B cell (primary cell): ENCODE measurements around the gene NRBP1. TPM values are rescaled to one million over a fixed set of nuclear protein-coding genes. Genes with fewer than 3 reads are reported as not detected.

Source experiments
- ATAC-seq: fragments of 200-7000 bp; cut with Tn5 transposase; one replicate; pipeline ENCODE4 v1.10.0; 2021; ENCODE audit warnings: low read depth, mild to moderate bottlenecking, moderate number of reproducible peaks, moderate library complexity
- CTCF ChIA-PET: fragments of 350-600 bp; sonication (Branson Sonifier 250); formaldehyde crosslinking; loops from one replicate; lab custom pipeline; 2021; ENCODE audit warnings: antibody characterized with exemption, inconsistent platforms; lab: Charles Lee
- POLR2A ChIA-PET: fragments of 350-600 bp; sonication (Branson Sonifier 250); formaldehyde crosslinking; loops from one replicate; lab custom pipeline; 2021; ENCODE audit warnings: antibody characterized with exemption; lab: Charles Lee
- DNase-seq: peaks from one replicate; pipeline ENCODE4 v3.0.0; 2013
- H2AFZ ChIP-seq: 2 replicates; pipeline ENCODE4 v1.6.1; 2012; ENCODE audit warnings: mild to moderate bottlenecking, low read depth, low read length; ENCODE audit not compliant: insufficient read depth, poor library complexity, severe bottlenecking
- H3K27ac ChIP-seq, 2 donors: 1 replicate in 1 of 2; 2 replicates in 1 of 2; pipeline ENCODE4 v1.5.1; 2012 to 2013; ENCODE audit warnings: low read length in 2 of 2, mild to moderate bottlenecking in 2 of 2, moderate library complexity in 1 of 2
- H3K27me3 ChIP-seq, 4 experiments: fragments of 200-600 bp in 1 of 4; sonication (generic) in 1 of 4; replicated peaks in 1 of 4; 1 replicate in 2 of 4; 2 replicates in 2 of 4; pipeline versions ENCODE4 v1.6.1 to v1.7.0; 2013 to 2016; ENCODE audit warnings: low read length in 3 of 4, mild to moderate bottlenecking in 2 of 4, mixed read lengths in 1 of 4, moderate library complexity in 1 of 4; ENCODE audit not compliant: insufficient read depth in 4 of 4, control insufficient read depth in 3 of 4; ENCODE audit errors: control extremely low read depth in 1 of 4
- H3K36me3 ChIP-seq, 2 experiments: replicated peaks in 1 of 2; 1 replicate in 1 of 2; 2 replicates in 1 of 2; pipeline versions ENCODE4 v1.6.1 to v1.7.1; 2013; ENCODE audit warnings: low read length in 1 of 2; ENCODE audit not compliant: insufficient read depth in 2 of 2, control insufficient read depth in 1 of 2; ENCODE audit errors: control extremely low read depth in 1 of 2, extremely low read depth in 1 of 2
- H3K4me1 ChIP-seq, 2 donors: fragments of 200-600 bp in 1 of 2; sonication (generic) in 1 of 2; 1 replicate in 1 of 2; 2 replicates in 1 of 2; pipeline versions ENCODE4 v1.5.1 to v1.6.1; 2013 to 2017; ENCODE audit warnings: low read length in 2 of 2; ENCODE audit not compliant: control insufficient read depth in 2 of 2, insufficient read depth in 2 of 2
- H3K4me2 ChIP-seq: replicated peaks from 2 replicates; pipeline ENCODE3; 2012; ENCODE audit warnings: mild to moderate bottlenecking, low read depth, low read length; ENCODE audit not compliant: poor library complexity, severe bottlenecking
- H3K4me3 ChIP-seq, 5 experiments: fragments of 200-600 bp in 1 of 5; sonication (generic) in 1 of 5; 1 replicate in 3 of 5; 2 replicates in 2 of 5; pipeline versions ENCODE4 v1.5.1 to v1.7.0; 2011 to 2016; ENCODE audit warnings: low read length in 4 of 5, mild to moderate bottlenecking in 4 of 5, low read depth in 2 of 5, control low read depth in 1 of 5, moderate library complexity in 1 of 5; ENCODE audit not compliant: insufficient read depth in 1 of 5; ENCODE audit errors: control extremely low read depth in 1 of 5, extremely low read depth in 1 of 5
- H3K79me2 ChIP-seq: fragments of 200-600 bp; sonication (generic); one replicate; pipeline ENCODE4 v1.6.0; 2016; ENCODE audit warnings: low read length; ENCODE audit not compliant: control insufficient read depth, insufficient read depth
- H3K9ac ChIP-seq: fragments of 200-600 bp; sonication (generic); 2 replicates; pipeline ENCODE4 v1.6.1; 2017; ENCODE audit warnings: mild to moderate bottlenecking, low read length, moderate library complexity
- H3K9me3 ChIP-seq, 3 donors: one replicate each; pipeline versions ENCODE4 v1.6.1 to v1.7.1; 2013; ENCODE audit warnings: low read length in 2 of 3; ENCODE audit not compliant: control insufficient read depth in 2 of 3, insufficient read depth in 1 of 3; ENCODE audit errors: control extremely low read depth in 1 of 3
- H4K20me1 ChIP-seq: 2 replicates; pipeline ENCODE4 v1.6.0; 2012; ENCODE audit warnings: mild to moderate bottlenecking, low read length; ENCODE audit not compliant: insufficient read depth, control insufficient read depth, poor library complexity, severe bottlenecking
- H3K27ac Mint-ChIP-seq: one replicate; pipeline ENCODE4 v1.8.0; 2021; ENCODE audit warnings: mixed read lengths
- H3K27me3 Mint-ChIP-seq: one replicate; pipeline ENCODE4 v1.8.0; 2021; ENCODE audit warnings: mixed read lengths
- H3K4me1 Mint-ChIP-seq: one replicate; pipeline ENCODE4 v1.8.0; 2021; ENCODE audit warnings: mixed read lengths
- H3K4me3 Mint-ChIP-seq: one replicate; pipeline ENCODE4 v1.8.0; 2021; ENCODE audit warnings: mixed read lengths
- H3K9me3 Mint-ChIP-seq: one replicate; pipeline ENCODE4 v1.8.0; 2022; ENCODE audit warnings: mixed read lengths; ENCODE audit not compliant: insufficient read depth
- CTCF ChIP-seq: fragments of 200-600 bp; IDR thresholded peaks from one replicate; pipeline ENCODE4 v1.8.0; 2022; ENCODE audit warnings: antibody characterized with exemption, mild to moderate bottlenecking
- EZH2 ChIP-seq: IDR thresholded peaks from 2 replicates; pipeline ENCODE4 v1.6.1; 2012; ENCODE audit warnings: borderline replicate concordance, low read depth, mild to moderate bottlenecking, moderate library complexity, low read length; ENCODE audit not compliant: insufficient read depth, poor library complexity, severe bottlenecking
- WGBS: methylation state at CpG from one replicate; pipeline ENCODE4 v1.1.5; 2013; ENCODE audit warnings: missing lambda C conversion rate; ENCODE audit not compliant: insufficient coverage; 5-methylcytosine and 5-hydroxymethylcytosine counted together
- intact Hi-C: fragments of 100-400 bp; cut with micrococcal nuclease; formaldehyde crosslinking; loops from one replicate; pipeline ENCODE4 v1.10.0; 2022
- polyA plus RNA-seq: library from polyadenylated mRNA; depleted of rRNA; stranded (reverse); fragments of >200 nt; gene quantifications from 2 replicates; pipeline ENCODE4 v1.2.3, GENCODE V29; 2012
- total RNA-seq, 2 donors: library from RNA; stranded (reverse); fragments of 120-200 nt in 1 of 2; gene quantifications; 1 replicate in 1 of 2; 2 replicates in 1 of 2; pipeline versions ENCODE4 v1.2.3 to v1.2.4, GENCODE V29; 2013 to 2022

Gene NRBP1
- total and polyA plus RNA-seq, 2 donors (not counting 1 experiment from before 2014, with no cell fraction given): 69.2 to 115 TPM

GRCh38 chr2:27390822-27391679 lies 37.4 kb upstream of the NRBP1 start:
- Histone ChIP-seq H3K36me3 (peaks cover 0 to 18% of the 10 kb centered on the region in 2 experiments), H3K9me3 (no peaks in the 10 kb centered on the region), H3K4me2 (no peak overlapping the region), H3K79me2 (peaks cover 73% of the 10 kb centered on the region), H2AFZ (no peak overlapping the region), H3K4me3 (no peak overlapping the region), H4K20me1 (peaks cover 28% of the 10 kb centered on the region), H3K27ac (no peak overlapping the region), H3K27me3 (no peaks in the 10 kb centered on the region), H3K4me1 (no peaks in the 10 kb centered on the region), H3K9ac (no peak overlapping the region)
- no peak overlapping the region for H3K4me3 Mint-ChIP-seq
- no peaks in the 10 kb centered on the region for H3K9me3 Mint-ChIP-seq
- no peaks in the 10 kb centered on the region for H3K27me3 Mint-ChIP-seq
- DNase-seq: no peak
- 93% methylated on average over 3 of the region's 9 CpGs for WGBS
- CTCF ChIA-PET: no interaction called here
- POLR2A ChIA-PET: interaction anchor here (0.6 kb wide), 1 partner anchor 93 kb away, joined by 3 read pairs; no protein-coding TSS in a partner anchor
- intact Hi-C loops: no loop called here
- TF ChIP-seq EZH2: no peak
- no peak for TF ChIP-seq CTCF
- ATAC-seq: no peak
- H3K4me1 Mint-ChIP-seq: peaks cover 3% of the 10 kb centered on the region
- no peak overlapping the region for H3K27ac Mint-ChIP-seq

- H3K36me3 ChIP-seq: peaks cover 0 to 9% of the 10 kb centered on the region in 2 experiments
- H3K4me1 Mint-ChIP-seq: peaks cover 7% of the 10 kb centered on the region
- no peak overlapping the region for H3K27ac ChIP-seq
- H3K79me2 ChIP-seq: peaks cover 90% of the 10 kb centered on the region
- intact Hi-C loops: no loop called here
- no peak overlapping the region for H3K9ac ChIP-seq
- DNase-seq: no peak
- TF ChIP-seq EZH2: no peak
- TF ChIP-seq CTCF: no peak
- H3K4me2 ChIP-seq: no peak overlapping the region
- H3K27me3 ChIP-seq: no peaks in the 10 kb centered on the region
- H3K4me3 ChIP-seq: no peak overlapping the region
- no peaks in the 10 kb centered on the region for H3K27me3 Mint-ChIP-seq
- ATAC-seq: no peak
- no peak overlapping the region for H3K27ac Mint-ChIP-seq
- ChIA-PET POLR2A (no interaction called here), CTCF (no interaction called here)
- H3K4me1 ChIP-seq: no peaks in the 10 kb centered on the region
- H3K4me3 Mint-ChIP-seq: no peak overlapping the region
- H4K20me1 ChIP-seq: peaks cover 39% of the 10 kb centered on the region
- H3K9me3 ChIP-seq: no peaks in the 10 kb centered on the region
- no peak overlapping the region for H2AFZ ChIP-seq
- 98% methylated on average over 26 of the region's 33 CpGs for WGBS
- no peaks in the 10 kb centered on the region for H3K9me3 Mint-ChIP-seq
Observed at GRCh38 chr2:27393225-27393624, 35.2 kb upstream of the NRBP1 start.
